ENCODE measurements around the gene RAB40B. TPM values are rescaled to one million over a fixed set of nuclear protein-coding genes. Genes with fewer than 3 reads are reported as not detected.
A peak's percentile ranks its signal among the peaks of the same experiment; 100 is the strongest.

The RAB40B gene
- total RNA-seq, 2 donors from 2014 or later: 1.7 to 2.8 TPM

DNA sequence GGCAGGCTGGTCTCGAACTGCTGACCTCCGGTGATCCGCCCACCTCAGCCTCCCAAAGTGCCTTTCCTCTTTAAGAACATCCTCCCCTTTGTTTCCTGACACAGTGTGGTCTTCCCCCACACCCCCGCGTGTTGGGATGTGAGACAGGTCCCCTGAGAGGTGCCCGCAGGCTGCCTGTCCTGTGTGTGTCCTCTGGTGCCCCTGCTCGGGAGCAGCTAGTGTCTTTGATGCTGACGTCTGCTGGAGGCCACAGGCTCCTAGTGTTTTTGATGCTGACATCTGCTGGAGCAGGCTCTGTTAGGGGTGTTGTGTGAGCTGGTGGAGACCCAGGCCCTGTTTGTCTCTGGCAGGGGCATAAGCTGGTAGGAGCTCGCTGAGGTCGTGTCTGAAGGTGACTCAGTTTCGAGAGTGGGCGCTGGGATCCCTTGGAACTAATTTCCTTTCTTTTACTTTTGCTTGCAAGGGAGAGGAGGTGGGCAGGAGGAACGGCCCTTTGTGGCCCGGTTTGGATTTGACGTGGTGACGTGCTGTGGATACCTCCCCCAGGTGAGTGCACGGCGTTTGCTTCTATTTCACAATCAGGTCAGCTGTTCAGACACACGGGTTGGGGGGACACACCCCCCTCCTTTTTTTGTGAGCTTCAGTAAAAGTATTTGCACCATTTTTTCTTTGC lies 24.0 kb upstream of the RAB40B start:
- Mint-ChIP-seq H3K36me3 (peaks cover 13 to 20% of the 10 kb centered on the region in 2 donors), H3K27ac (peak overlapping the region in 1 of 2 donors; percentile 57), H3K9me3 (no peaks in the 10 kb centered on the region)
- no peak for DNase-seq (ENCODE audit: low spot score in 2 of 2)
- ATAC-seq: no peak

DNA sequence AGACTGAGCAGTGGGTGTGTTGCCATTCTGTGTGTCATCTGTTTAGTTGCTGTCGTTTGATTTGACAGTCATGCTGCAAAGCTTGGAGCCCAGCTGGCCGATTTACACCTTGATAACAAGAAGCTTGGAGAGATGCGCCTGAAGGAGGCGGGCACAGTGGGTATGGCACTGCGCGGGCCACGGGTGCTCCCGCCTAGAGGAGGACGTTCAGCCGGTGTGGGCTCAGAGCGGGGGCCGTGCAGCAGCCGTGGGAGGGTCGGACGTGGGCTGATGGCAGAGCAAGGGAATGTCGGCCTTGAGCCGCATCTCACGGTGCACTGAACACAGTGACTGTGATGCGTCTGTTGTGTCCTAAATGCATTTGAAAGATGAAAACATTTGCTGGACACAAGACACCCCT lies 21.7 kb upstream of the RAB40B start:
- H3K36me3 Mint-ChIP-seq: peaks cover 19 to 30% of the 10 kb centered on the region in 2 donors
- no peak for ATAC-seq

DNA sequence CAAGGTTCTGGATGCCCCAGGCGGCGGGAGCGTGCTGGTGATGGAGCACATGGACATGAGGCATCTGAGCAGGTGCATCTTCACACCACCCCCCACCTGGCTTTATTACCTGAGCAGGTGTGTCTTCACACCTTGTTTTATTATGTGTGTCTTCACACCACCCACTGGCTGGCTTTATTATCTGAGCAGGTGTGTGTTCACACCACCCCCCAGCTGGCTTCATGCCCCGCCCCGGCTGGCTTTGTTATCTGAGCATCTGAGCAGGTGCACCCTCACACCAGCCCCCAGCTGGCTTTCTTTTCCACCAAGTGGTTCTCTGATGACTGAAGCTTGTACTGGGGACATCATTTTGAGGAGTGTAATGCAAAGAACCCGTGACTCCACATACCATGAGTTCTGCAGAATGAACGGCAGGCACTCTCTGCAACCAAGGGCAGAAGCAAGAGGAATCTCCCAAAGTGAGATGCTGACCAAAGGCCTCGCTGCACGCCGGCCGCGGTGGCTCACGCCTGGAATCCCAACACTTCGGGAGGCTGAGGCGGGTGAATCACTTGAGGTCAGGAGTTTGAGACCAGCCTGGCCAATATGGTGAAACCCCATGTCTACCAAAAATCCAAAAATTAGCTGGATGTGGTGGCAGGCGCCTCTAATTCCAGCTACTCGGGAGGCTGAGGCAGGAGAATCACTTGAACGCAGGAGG lies 20.6 kb upstream of the RAB40B start:
- DNase-seq (ENCODE audit: low spot score in 2 of 2): no peak

More for the DNA sequence above, 21.7 kb upstream of the RAB40B start:
- no peaks in the 10 kb centered on the region for H3K9me3 Mint-ChIP-seq
- no peak overlapping the region for H3K27ac Mint-ChIP-seq
- DNase-seq (ENCODE audit: low spot score in 2 of 2): no peak

GRCh38 chr17:82716203-82717010 lies 17.9 kb upstream of the RAB40B start, which contains the start of gene FN3KRP:
Gene FN3KRP (plus strand): TSS chr17:82716706. CDS start chr17:82716756, 50 bp downstream.
- Mint-ChIP-seq H3K9me3 (no peaks in the 10 kb centered on the region), H3K27ac (peak within 1 kb of the TSS; percentile 67 to 99), H3K36me3 (peaks cover 6 to 18% of the 10 kb centered on the region in 2 donors)
- peak; percentile 89 to 90 for DNase-seq (ENCODE audit: low spot score in 2 of 2)
- peak; percentile 90 to 93 for ATAC-seq

More for the DNA sequence above, 20.6 kb upstream of the RAB40B start:
- Mint-ChIP-seq H3K27ac (no peak overlapping the region), H3K36me3 (peaks cover 19 to 30% of the 10 kb centered on the region in 2 donors), H3K9me3 (no peaks in the 10 kb centered on the region)
- no peak for ATAC-seq

DNA sequence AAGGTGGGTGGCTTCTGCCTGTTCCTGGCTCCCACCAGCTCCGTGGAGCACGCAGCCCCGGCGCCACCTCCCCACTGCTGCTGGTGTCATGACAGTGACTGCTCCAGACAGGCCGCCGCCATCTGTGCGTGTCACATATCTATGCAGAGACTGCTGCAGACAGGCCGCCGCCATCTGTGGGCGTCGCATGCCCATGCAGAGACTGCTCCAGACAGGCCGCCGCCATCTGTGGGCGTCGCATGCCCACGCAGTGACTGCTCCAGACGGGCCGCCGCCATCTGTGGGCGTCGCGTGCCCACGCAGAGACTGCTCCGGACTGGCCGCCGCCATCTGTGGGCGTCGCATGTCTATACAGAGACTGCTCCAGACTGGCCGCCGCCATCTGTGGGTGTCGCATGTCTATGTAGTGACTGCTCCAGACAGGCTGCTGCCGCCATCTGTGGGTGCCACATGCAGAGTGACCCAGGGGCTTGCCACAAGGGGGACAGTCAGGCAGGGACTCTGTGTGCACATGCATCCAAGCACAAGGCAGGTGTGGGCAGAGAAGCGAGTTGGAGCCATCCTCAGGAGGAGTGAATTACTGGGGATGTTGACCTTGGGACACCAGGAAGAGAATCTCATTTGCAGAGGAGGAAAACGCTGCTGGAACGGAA lies 14.7 kb upstream of the RAB40B start:
- Mint-ChIP-seq H3K27ac (no peak overlapping the region), H3K36me3 (peaks cover 6 to 17% of the 10 kb centered on the region in 2 donors), H3K9me3 (no peaks in the 10 kb centered on the region)
- DNase-seq (ENCODE audit: low spot score in 2 of 2) (no peak), ATAC-seq (no peak)

GRCh38 chr17:82710499-82711232 lies 12.2 kb upstream of the RAB40B start:
- ATAC-seq: no peak
- Mint-ChIP-seq H3K9me3 (no peaks in the 10 kb centered on the region), H3K27ac (no peak overlapping the region), H3K36me3 (no peaks in the 10 kb centered on the region)
- no peak for DNase-seq (ENCODE audit: low spot score in 2 of 2)

DNA sequence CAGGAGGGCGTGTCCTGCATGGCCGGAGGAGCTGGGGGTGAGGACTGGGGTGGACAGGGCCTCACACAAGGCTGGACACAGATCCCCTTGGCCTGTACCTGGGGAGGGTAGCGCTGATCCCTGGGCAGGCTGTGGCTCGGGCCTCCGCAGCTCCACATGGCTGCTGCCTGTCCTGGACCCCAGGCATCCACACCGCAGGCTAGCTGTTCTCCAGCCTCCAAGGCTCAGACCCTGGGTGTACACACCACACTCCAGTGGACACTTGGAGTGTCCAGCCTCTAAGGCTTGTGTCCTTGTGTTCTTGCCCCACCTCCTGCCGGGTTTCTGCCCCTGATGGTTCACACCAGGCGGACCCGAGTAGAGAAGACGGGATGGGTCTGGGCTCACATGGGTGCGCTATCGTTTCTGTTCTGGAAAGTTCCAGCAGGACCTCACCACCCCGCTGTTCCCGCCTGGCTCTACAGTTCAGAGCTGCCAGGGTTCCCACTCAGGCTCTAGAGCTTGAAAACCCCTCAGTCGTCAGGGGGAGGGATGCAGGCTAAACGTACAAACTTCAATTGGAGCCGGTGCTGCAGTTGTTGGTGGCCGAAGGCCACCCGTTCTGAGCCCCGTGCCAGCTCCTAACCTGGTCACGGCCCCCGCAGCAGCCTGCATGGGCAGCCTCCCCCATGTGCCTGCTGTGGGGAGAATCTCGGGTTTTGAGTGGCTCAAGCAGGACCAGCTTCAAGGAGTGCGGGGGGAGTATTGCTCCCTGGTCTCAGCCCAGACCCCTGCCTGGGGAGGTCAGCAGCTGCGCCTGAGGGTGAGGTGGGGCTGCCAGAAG lies 11.4 kb upstream of the RAB40B start:
- Mint-ChIP-seq H3K9me3 (no peaks in the 10 kb centered on the region), H3K27ac (no peak overlapping the region)

GRCh38 chr17:82709024-82709675 lies 10.7 kb upstream of the RAB40B start:
- ATAC-seq (no peak), DNase-seq (ENCODE audit: low spot score in 2 of 2) (no peak)

More for the DNA sequence above, 11.4 kb upstream of the RAB40B start:
- no peaks in the 10 kb centered on the region for H3K36me3 Mint-ChIP-seq
- DNase-seq (ENCODE audit: low spot score in 2 of 2) (no peak), ATAC-seq (no peak)

GRCh38 chr17:82705756-82706155 lies 7.3 kb upstream of the RAB40B start:
- Mint-ChIP-seq H3K36me3 (no peaks in the 10 kb centered on the region), H3K27ac (no peak overlapping the region), H3K9me3 (no peaks in the 10 kb centered on the region)
- ATAC-seq (no peak), DNase-seq (ENCODE audit: low spot score in 2 of 2) (no peak)

More at GRCh38 chr17:82709024-82709675, 10.7 kb upstream of the RAB40B start:
- no peaks in the 10 kb centered on the region for H3K9me3 Mint-ChIP-seq
- H3K36me3 Mint-ChIP-seq: no peaks in the 10 kb centered on the region
- no peak overlapping the region for H3K27ac Mint-ChIP-seq

GRCh38 chr17:82704886-82705285 lies 6.4 kb upstream of the RAB40B start:
- H3K9me3 Mint-ChIP-seq: no peaks in the 10 kb centered on the region
- ATAC-seq: no peak

GRCh38 chr17:82703935-82704865 lies 5.7 kb upstream of the RAB40B start:
- ATAC-seq (no peak), DNase-seq (ENCODE audit: low spot score in 2 of 2) (no peak)
- H3K36me3 Mint-ChIP-seq: no peaks in the 10 kb centered on the region
- H3K27ac Mint-ChIP-seq: no peak overlapping the region
- H3K9me3 Mint-ChIP-seq: no peaks in the 10 kb centered on the region

More at GRCh38 chr17:82704886-82705285, 6.4 kb upstream of the RAB40B start:
- no peak overlapping the region for H3K27ac Mint-ChIP-seq
- no peak for DNase-seq (ENCODE audit: low spot score in 2 of 2)
- H3K36me3 Mint-ChIP-seq: no peaks in the 10 kb centered on the region

- H3K9me3 Mint-ChIP-seq: no peaks in the 10 kb centered on the region
- DNase-seq (ENCODE audit: low spot score in 2 of 2) (no peak), ATAC-seq (no peak)
- H3K27ac Mint-ChIP-seq: no peak overlapping the region
- no peaks in the 10 kb centered on the region for H3K36me3 Mint-ChIP-seq
These were observed 4.7 kb upstream of the RAB40B start for GRCh38 chr17:82703036-82703745.

GRCh38 chr17:82702231-82702927 lies 3.9 kb upstream of the RAB40B start:
- Mint-ChIP-seq H3K36me3 (no peaks in the 10 kb centered on the region), H3K9me3 (no peaks in the 10 kb centered on the region), H3K27ac (no peak overlapping the region)
- DNase-seq (ENCODE audit: low spot score in 2 of 2) (no peak), ATAC-seq (no peak)

Measured in activated naive CD4-positive, alpha-beta T cell treated with anti-CD3 and anti-CD28 coated beads, Interleukin-2, amount 50 U/mL, for 72 hours (primary cell).